ENCODE data around the gene GPR135. TPM values are rescaled to one million over a fixed set of nuclear protein-coding genes. Genes with fewer than 3 reads are reported as not detected.

The GPR135 gene
- total RNA-seq, 4 donors from 2014 or later: 1.5 to 7.4 (median 5.2) TPM; not detected in 1

DNA sequence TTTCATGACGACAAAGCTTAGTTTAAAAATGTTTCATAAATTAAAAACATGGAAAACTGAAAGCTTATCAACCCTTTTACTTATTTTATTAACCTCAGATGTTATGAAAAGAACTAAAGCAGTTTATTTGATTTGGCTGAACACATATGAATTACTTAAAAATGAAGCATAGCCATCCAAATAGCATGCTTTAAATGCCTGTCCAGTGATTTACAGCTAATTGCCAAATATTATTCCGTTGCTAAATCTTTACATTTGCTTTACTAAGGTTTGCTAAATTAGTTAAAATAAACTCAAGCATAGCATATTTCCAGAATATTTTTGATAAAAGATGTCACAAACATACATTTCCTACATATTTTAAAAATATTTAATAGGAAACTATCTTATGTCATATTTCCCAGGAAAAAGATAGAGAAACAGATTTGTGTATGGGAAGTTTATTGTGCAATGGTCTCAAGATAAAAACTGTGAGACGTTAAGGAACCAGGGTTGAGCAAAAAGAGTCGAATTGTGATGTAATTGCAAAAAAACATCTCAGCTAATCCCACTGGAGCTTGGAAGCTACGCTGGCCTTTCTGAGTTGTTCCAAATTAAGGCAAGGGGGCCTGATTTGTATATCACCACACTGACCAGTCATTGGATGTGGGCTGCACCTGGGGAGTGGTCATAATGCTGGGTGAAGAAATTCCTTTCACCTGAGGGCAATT, 25.8 kb downstream of the GPR135 start:
- no peaks in the 10 kb centered on the region for H3K4me1 ChIP-seq
- no peak for DNase-seq
- intact Hi-C loops (cut with DNase I; ENCODE audit: low total_unique reads) (no loop called here), in situ Hi-C loops (cut with MboI; ENCODE audit: low pct_ligation_motif_present in 1 of 4, low pct_unique_long_range_greater_than_20kb in 1 of 4, low sequenced_read_pairs in 3 of 4) (no loop called here)
- no peaks in the 10 kb centered on the region for H3K36me3 ChIP-seq
- WGBS, 2 donors (ENCODE audit: low coverage in 1 of 2): 69 to 83% methylated on average over 5 of the region's 5 CpGs
- H3K27me3 ChIP-seq: no peaks in the 10 kb centered on the region
- TF ChIP-seq POLR2A (IDR thresholded peaks at IDR 0.05) (no peak), POLR2AphosphoS5 (IDR thresholded peaks at IDR 0.05) (no peak)
- no peak overlapping the region for H3K27ac ChIP-seq
- no peak overlapping the region for H3K4me3 ChIP-seq
- no peaks in the 10 kb centered on the region for H3K9me3 ChIP-seq

DNA sequence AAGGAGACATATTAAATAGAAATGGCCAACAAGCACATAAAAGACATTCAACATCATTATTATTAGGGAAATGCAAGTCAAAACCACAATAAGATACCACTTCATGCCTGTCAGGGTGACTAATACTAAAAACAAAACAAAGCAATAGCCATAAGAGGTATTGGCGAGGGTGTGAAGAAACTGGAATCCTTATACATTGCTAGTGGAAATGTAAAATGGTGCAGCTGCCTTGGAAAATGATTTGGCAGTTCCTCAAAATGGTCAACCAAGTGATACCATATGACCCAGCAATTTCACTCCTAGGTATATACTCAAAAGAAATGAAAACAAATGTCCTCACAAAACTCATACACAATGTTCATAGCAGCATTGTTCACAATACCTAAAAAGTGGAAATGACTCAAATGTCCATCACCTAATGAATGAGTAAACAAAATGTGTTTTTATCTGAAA, 27.0 kb downstream of the GPR135 start:
- no peak overlapping the region for H3K4me3 ChIP-seq
- H3K36me3 ChIP-seq: no peaks in the 10 kb centered on the region
- H3K27me3 ChIP-seq: no peaks in the 10 kb centered on the region
- DNase-seq: no peak
- 73 to 78% methylated on average over 1 of the region's 1 CpG for WGBS, 2 donors (ENCODE audit: low coverage in 1 of 2)
- H3K27ac ChIP-seq: no peak overlapping the region
- in situ Hi-C loops (cut with MboI; ENCODE audit: low pct_ligation_motif_present in 1 of 4, low pct_unique_long_range_greater_than_20kb in 1 of 4, low sequenced_read_pairs in 3 of 4): no loop called here
- no peak for TF ChIP-seq POLR2AphosphoS5 (IDR thresholded peaks at IDR 0.05)
- no peak for TF ChIP-seq EP300 (IDR thresholded peaks at IDR 0.05; ENCODE audit: low read depth)
- TF ChIP-seq, protein P1, sequence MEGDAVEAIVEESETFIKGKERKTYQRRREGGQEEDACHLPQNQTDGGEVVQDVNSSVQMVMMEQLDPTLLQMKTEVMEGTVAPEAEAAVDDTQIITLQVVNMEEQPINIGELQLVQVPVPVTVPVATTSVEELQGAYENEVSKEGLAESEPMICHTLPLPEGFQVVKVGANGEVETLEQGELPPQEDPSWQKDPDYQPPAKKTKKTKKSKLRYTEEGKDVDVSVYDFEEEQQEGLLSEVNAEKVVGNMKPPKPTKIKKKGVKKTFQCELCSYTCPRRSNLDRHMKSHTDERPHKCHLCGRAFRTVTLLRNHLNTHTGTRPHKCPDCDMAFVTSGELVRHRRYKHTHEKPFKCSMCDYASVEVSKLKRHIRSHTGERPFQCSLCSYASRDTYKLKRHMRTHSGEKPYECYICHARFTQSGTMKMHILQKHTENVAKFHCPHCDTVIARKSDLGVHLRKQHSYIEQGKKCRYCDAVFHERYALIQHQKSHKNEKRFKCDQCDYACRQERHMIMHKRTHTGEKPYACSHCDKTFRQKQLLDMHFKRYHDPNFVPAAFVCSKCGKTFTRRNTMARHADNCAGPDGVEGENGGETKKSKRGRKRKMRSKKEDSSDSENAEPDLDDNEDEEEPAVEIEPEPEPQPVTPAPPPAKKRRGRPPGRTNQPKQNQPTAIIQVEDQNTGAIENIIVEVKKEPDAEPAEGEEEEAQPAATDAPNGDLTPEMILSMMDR (IDR thresholded peaks at IDR 0.05): no peak
- TF ChIP-seq POLR2A (IDR thresholded peaks at IDR 0.05): no peak
- H3K9me3 ChIP-seq: no peaks in the 10 kb centered on the region
- H3K4me1 ChIP-seq: no peaks in the 10 kb centered on the region
- intact Hi-C loops (cut with DNase I; ENCODE audit: low total_unique reads): no loop called here

DNA sequence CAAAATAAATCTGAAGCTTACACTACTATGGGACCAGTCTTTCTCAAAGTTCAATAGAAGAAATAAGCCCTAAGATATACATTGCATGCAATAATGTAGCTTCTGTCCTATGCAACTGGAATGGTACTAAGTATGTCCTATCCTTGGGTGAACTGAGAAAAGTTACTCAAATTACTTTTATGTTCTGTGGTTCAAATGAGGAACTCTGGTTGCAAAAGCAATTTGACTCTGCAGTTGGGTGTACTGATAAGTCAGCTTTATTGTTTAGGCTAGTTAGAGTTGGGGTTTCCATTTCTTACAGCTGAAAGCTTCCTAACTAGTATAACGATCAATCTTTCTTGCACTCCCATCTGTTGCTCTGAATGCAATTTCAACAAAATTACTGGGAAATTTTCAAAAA, 29.2 kb downstream of the GPR135 start:
- TF ChIP-seq EP300 (IDR thresholded peaks at IDR 0.05; ENCODE audit: low read depth): no peak
- no peak for TF ChIP-seq POLR2AphosphoS5 (IDR thresholded peaks at IDR 0.05)
- no peaks in the 10 kb centered on the region for H3K4me1 ChIP-seq
- no peak overlapping the region for H3K4me3 ChIP-seq
- no peaks in the 10 kb centered on the region for H3K36me3 ChIP-seq
- intact Hi-C loops (cut with DNase I; ENCODE audit: low total_unique reads): no loop called here
- no peaks in the 10 kb centered on the region for H3K9me3 ChIP-seq
- H3K27me3 ChIP-seq: no peaks in the 10 kb centered on the region
- 79 to 88% methylated on average over 1 of the region's 1 CpG for WGBS, 2 donors (ENCODE audit: low coverage in 1 of 2)
- in situ Hi-C loops (cut with MboI; ENCODE audit: low pct_ligation_motif_present in 1 of 4, low pct_unique_long_range_greater_than_20kb in 1 of 4, low sequenced_read_pairs in 3 of 4): no loop called here
- no peak for DNase-seq
- no peak overlapping the region for H3K27ac ChIP-seq

DNA sequence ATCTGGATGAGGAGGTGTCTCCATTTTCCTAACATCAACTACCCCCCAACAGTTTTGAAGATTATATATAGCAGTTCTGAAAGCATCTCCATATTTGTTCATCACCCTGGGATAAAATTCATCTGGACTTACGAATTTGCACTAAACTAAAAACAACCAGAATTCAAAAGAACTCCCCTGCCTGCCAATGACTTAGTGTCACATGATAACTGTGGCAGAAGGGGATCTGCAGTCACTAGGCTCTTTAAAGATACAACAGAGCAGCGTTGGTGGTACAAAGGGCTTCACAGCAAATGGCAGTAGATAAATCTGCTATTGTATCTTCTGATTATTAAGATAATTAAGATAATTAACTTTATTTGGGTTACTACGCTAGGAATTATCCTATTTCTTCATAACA, 30.1 kb downstream of the GPR135 start:
- no peaks in the 10 kb centered on the region for H3K36me3 ChIP-seq
- H3K27me3 ChIP-seq: no peaks in the 10 kb centered on the region
- TF ChIP-seq POLR2AphosphoS5 (IDR thresholded peaks at IDR 0.05): no peak
- TF ChIP-seq EP300 (IDR thresholded peaks at IDR 0.05; ENCODE audit: low read depth): no peak
- no peak for TF ChIP-seq POLR2A (IDR thresholded peaks at IDR 0.05)
- TF ChIP-seq, protein P1 (IDR thresholded peaks at IDR 0.05): no peak
- WGBS, 2 donors (ENCODE audit: low coverage in 1 of 2): 82 to 94% methylated on average over 3 of the region's 3 CpGs
- H3K9me3 ChIP-seq: no peaks in the 10 kb centered on the region
- no peaks in the 10 kb centered on the region for H3K4me1 ChIP-seq
- intact Hi-C loops (cut with DNase I; ENCODE audit: low total_unique reads): no loop called here
- H3K27ac ChIP-seq: no peak overlapping the region
- no peak for DNase-seq
- in situ Hi-C loops (cut with MboI; ENCODE audit: low pct_ligation_motif_present in 1 of 4, low pct_unique_long_range_greater_than_20kb in 1 of 4, low sequenced_read_pairs in 3 of 4): no loop called here
- H3K4me3 ChIP-seq: no peak overlapping the region

DNA sequence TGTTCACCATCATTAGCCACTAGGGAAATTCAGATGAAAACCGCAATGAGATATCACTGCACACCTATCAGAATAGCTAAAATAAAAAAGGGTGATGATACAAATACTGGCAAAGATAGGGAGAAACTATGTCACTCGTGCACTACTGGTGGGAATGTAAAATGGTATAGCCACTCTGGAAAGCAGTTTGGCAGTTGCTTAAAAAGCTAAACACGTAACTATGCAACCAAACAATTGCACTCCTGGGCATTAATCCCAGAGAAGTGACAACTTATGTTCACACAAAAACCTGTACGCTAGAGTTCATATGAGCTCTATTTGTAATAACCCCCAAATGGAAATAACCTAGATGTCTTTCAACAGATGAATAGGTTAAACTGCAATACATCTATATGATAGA, 35.4 kb downstream of the GPR135 start:
- Histone ChIP-seq H3K36me3 (no peaks in the 10 kb centered on the region), H3K9me3 (no peaks in the 10 kb centered on the region), H3K27ac (no peak overlapping the region), H3K27me3 (no peaks in the 10 kb centered on the region), H3K4me1 (peaks cover 0 to 21% (median 7%) of the 10 kb centered on the region in 4 donors), H3K4me3 (no peak overlapping the region)
- WGBS, 2 donors (ENCODE audit: low coverage in 1 of 2): 76 to 87% methylated on average over 3 to 4 of the region's 4 CpGs
- in situ Hi-C loops (cut with MboI; ENCODE audit: low pct_ligation_motif_present in 1 of 4, low pct_unique_long_range_greater_than_20kb in 1 of 4, low sequenced_read_pairs in 3 of 4) (no loop called here), intact Hi-C loops (cut with DNase I; ENCODE audit: low total_unique reads) (no loop called here)
- no peak for DNase-seq
- TF ChIP-seq POLR2AphosphoS5 (IDR thresholded peaks at IDR 0.05) (no peak), POLR2A (IDR thresholded peaks at IDR 0.05) (no peak), EP300 (IDR thresholded peaks at IDR 0.05; ENCODE audit: low read depth) (no peak)
- TF ChIP-seq, protein P1 (IDR thresholded peaks at IDR 0.05): no peak
